ENCODE results near the gene ZC3H12D. TPM values are rescaled to one million over a fixed set of nuclear protein-coding genes. Genes with fewer than 3 reads are reported as not detected.

ZC3H12D gene
- total RNA-seq, 1 donor from 2014 or later = 0.25 TPM

DNA sequence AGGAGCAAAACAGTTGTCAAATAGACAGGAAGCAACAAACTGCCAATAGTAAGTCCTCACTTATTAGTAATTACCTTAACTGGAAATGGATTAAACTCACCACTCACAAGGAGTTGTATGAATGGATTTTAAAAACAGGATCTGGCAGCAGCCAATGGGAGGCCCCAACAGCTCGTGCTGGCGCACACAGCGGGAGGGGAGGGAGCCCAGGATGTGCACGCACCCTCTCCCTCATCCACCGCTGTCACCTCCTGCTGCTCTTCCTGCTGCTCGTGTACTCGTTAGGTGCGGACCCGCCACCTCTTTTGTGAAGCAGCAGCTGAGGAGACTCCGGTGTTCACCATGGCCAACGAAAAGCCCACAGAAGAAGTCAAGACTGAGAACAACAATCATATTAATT, 84.8 kb downstream of the ZC3H12D start, which contains the start of gene SUMO4:
SUMO4 (plus strand) TSS at position 213 of the 400 bp plus-strand sequence; CDS start at position 343, 130 bp downstream.
- DNase-seq (ENCODE audit: low spot score) = no peak
- Mint-ChIP-seq H3K4me3 (ENCODE audit: unreplicated experiment) (no peak within 1 kb of the TSS), H3K4me1 (ENCODE audit: low read depth) (peaks cover 7% of the 10 kb centered on the region), H3K36me3 (ENCODE audit: low read depth) (peaks cover 35% of the 10 kb centered on the region), H3K27me3 (ENCODE audit: low read depth) (no peaks in the 10 kb centered on the region), H3K9me3 (ENCODE audit: low read depth) (no peaks in the 10 kb centered on the region), H3K27ac (ENCODE audit: unreplicated experiment) (no peak within 1 kb of the TSS)
- no peak for TF ChIP-seq CTCF (IDR thresholded peaks at IDR 0.05)

DNA sequence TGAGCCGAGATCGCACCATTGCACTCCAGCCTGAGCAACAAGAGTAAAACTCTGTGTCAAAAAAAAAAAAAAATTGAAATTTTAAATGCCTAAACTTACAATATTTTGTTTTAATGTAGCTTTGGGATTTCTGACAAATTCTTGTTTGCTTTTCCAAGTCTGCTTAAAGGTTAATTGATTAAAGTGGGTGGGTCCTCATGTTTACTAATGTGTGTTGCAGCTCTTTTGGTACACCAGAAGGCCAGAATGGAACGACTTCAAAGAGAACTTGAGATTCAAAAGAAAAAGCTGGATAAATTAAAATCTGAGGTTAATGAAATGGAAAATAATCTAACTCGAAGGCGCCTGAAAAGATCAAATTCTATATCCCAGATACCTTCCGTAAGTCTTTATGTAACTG, 87.4 kb downstream of the ZC3H12D start:
- H3K27ac Mint-ChIP-seq (ENCODE audit: unreplicated experiment) = no peak overlapping the region
- no peak for TF ChIP-seq CTCF (IDR thresholded peaks at IDR 0.05)
- no peak overlapping the region for H3K4me3 Mint-ChIP-seq (ENCODE audit: unreplicated experiment)
- no peaks in the 10 kb centered on the region for H3K9me3 Mint-ChIP-seq (ENCODE audit: low read depth)
- no peak for DNase-seq (ENCODE audit: low spot score)
- peaks cover 18% of the 10 kb centered on the region for H3K4me1 Mint-ChIP-seq (ENCODE audit: low read depth)
- no peaks in the 10 kb centered on the region for H3K27me3 Mint-ChIP-seq (ENCODE audit: low read depth)
- H3K36me3 Mint-ChIP-seq (ENCODE audit: low read depth) = peaks cover 28% of the 10 kb centered on the region

Other genes starting within 250 kb of the ZC3H12D start
- 49.3 to 54.9 TPM (median 54.1 TPM) in 3 replicates for gene TAB2, start 167.3 kb downstream of the ZC3H12D start, total RNA-seq
- 1.1 to 2.8 TPM (median 1.5 TPM) in 3 replicates for gene SUMO4, start 84.8 kb downstream of the ZC3H12D start, total RNA-seq
- 28.8 to 30.0 TPM (median 29.8 TPM) in 3 replicates for gene PPIL4, start 61.0 kb upstream of the ZC3H12D start, total RNA-seq
- 53.5 to 60.1 TPM (median 58.6 TPM) in 3 replicates for gene GINM1, start 81.4 kb upstream of the ZC3H12D start, total RNA-seq
- 15.2 to 19.2 TPM (median 17.1 TPM) in 3 replicates for gene KATNA1, start 163.7 kb upstream of the ZC3H12D start, total RNA-seq
- 32.3 to 34.6 TPM (median 34.6 TPM) in 3 replicates for gene LATS1, start 233.1 kb upstream of the ZC3H12D start, total RNA-seq

All from chondrocyte (in vitro differentiated cells).